Activated naive CD8-positive, alpha-beta T cell treated with anti-CD3 and anti-CD28 coated beads, Interleukin-2, amount 50 U/mL, for 16 hours (primary cell): ENCODE measurements around the gene OMA1.
"Not testable (repeated sequence)": the region's sequence is repeated elsewhere in the genome, so short reads cannot be mapped to it uniquely, and the experiment has no call there.

Experiments used
- DNase-seq: peaks from one replicate; pipeline ENCODE4 v3.0.0-alpha.2; 2020; ENCODE audit warnings: low read depth, low spot score

Gene OMA1

GRCh38 chr1:58573705-58574591 lies 27.4 kb upstream of the OMA1 start:
- DNase-seq: no peak

- no peak for DNase-seq
These were observed 26.6 kb upstream of the OMA1 start for GRCh38 chr1:58573138-58573537.

GRCh38 chr1:58572690-58573089 lies 26.2 kb upstream of the OMA1 start:
- no peak for DNase-seq

- no peak for DNase-seq
These were observed 25.1 kb upstream of the OMA1 start for GRCh38 chr1:58571616-58572015.

GRCh38 chr1:58570817-58571216 lies 24.3 kb upstream of the OMA1 start:
- DNase-seq: no peak

GRCh38 chr1:58570094-58570493 lies 23.6 kb upstream of the OMA1 start:
- DNase-seq: no peak

GRCh38 chr1:58568911-58569310 lies 22.4 kb upstream of the OMA1 start:
- DNase-seq: no peak

GRCh38 chr1:58568271-58568860 lies 21.8 kb upstream of the OMA1 start:
- DNase-seq: no peak

GRCh38 chr1:58566339-58566738 lies 19.8 kb upstream of the OMA1 start:
- DNase-seq: no peak

- not testable (repeated sequence) for DNase-seq
These were observed 17.2 kb upstream of the OMA1 start for GRCh38 chr1:58563715-58564114.

- DNase-seq: no peak
These were observed 15.1 kb upstream of the OMA1 start for GRCh38 chr1:58561633-58562032.

GRCh38 chr1:58555393-58555792 lies 8.9 kb upstream of the OMA1 start:
- no peak for DNase-seq

- DNase-seq: no peak
These were observed 4.9 kb upstream of the OMA1 start for GRCh38 chr1:58551186-58552140.

GRCh38 chr1:58549291-58549690 lies 2.8 kb upstream of the OMA1 start:
- not testable (repeated sequence) for DNase-seq

GRCh38 chr1:58548371-58548770 lies 1.8 kb upstream of the OMA1 start:
- DNase-seq: no peak

GRCh38 chr1:58545591-58546519 lies 671 bp downstream of the OMA1 start:
- DNase-seq: peak; percentile 38

- no peak for DNase-seq
These were observed 3.3 kb downstream of the OMA1 start for GRCh38 chr1:58543260-58543659.

- DNase-seq: no peak
These were observed 7.0 kb downstream of the OMA1 start for GRCh38 chr1:58539553-58539952.

- no peak for DNase-seq
These were observed 7.7 kb downstream of the OMA1 start for GRCh38 chr1:58538821-58539220.

- not testable (repeated sequence) for DNase-seq
These were observed 14.7 kb downstream of the OMA1 start for GRCh38 chr1:58531842-58532241.

GRCh38 chr1:58529284-58529683 lies 17.2 kb downstream of the OMA1 start:
- DNase-seq: no peak
